GM12873 (cell line): ENCODE results near the gene GLTP.

Source experiments
- TF ChIP-seq, protein P1 (sequence below): IDR thresholded peaks from 2 replicates; pipeline ENCODE4 v1.5.1; 2012; ENCODE audit warnings: low read depth, mild to moderate bottlenecking, moderate library complexity, low read length, control low read depth; ENCODE audit not compliant: insufficient read depth; ENCODE audit errors: missing control alignments

GLTP gene

DNA sequence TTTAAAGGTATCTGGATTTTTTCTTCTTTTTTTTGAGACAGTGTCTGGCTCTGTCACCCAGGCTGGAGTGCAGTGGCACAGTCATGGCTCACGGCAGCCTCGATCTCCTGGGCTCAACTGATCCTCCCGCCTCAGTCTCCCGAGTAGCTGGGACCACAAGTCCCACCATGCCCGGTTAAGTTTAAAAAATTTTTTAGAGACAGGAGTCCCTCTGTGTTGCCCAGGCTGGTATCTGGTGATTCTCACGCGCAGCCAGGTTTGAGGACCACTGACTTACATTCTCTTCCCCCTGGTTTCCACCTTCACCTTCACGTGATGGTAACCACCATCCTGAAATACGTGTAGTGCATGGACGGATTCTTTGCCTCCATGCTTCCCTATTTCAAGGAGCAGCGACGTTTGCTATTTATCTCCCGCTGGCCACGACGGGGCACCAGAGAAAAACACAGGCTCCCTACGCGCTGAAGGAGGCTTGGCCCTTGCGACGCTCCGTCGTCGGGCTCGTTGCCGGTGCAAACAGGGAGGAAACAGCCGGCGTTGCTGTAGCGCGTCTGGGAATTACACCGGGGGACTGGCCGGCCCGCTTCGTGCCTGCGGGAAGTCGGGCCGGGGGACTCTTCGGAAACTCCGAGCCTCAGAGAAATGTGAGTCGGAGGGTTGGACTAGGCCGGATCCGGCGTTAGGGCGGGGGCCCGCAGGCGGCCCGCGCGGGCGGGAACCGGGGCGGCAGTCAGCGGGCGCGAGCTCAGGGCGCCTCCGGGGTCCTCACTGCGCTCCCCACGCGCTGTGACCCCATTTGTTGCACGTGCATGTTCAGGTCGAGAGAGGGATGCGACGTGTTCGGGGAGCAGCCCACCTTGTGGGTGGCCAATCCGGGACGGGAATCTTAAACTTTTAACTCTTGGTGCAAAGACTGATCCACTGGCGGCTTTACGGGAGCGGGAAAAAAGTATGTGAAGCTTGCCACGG lies 19.7 kb upstream of the GLTP start, which contains the start of gene TCHP:
Gene TCHP (plus strand): TSS at position 492 of the 969 bp plus-strand sequence. CDS start 2,753 bp downstream, outside the sequence.
- TF ChIP-seq, protein P1, sequence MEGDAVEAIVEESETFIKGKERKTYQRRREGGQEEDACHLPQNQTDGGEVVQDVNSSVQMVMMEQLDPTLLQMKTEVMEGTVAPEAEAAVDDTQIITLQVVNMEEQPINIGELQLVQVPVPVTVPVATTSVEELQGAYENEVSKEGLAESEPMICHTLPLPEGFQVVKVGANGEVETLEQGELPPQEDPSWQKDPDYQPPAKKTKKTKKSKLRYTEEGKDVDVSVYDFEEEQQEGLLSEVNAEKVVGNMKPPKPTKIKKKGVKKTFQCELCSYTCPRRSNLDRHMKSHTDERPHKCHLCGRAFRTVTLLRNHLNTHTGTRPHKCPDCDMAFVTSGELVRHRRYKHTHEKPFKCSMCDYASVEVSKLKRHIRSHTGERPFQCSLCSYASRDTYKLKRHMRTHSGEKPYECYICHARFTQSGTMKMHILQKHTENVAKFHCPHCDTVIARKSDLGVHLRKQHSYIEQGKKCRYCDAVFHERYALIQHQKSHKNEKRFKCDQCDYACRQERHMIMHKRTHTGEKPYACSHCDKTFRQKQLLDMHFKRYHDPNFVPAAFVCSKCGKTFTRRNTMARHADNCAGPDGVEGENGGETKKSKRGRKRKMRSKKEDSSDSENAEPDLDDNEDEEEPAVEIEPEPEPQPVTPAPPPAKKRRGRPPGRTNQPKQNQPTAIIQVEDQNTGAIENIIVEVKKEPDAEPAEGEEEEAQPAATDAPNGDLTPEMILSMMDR = peak; percentile 42

DNA sequence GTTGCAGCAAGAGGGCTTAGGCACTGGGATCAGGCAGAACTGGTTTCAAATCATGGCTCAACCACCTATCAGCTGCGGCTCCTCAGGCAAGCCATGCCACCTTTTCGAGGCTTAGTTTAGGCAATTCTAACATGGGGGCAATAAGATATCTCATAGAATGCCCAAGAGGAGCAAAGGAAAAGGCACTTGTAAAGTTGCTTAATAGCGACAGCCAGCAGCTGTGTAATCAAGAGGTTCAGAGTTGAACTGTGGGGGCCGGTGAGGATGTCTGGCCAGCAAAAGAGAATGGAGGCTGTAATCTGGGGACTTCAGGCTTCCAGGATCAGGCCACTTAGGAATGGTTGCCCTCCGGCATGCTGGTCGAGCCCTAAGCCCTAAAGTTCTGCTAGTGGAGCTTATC lies 16.7 kb upstream of the GLTP start:
- TF ChIP-seq, protein P1 = no peak

DNA sequence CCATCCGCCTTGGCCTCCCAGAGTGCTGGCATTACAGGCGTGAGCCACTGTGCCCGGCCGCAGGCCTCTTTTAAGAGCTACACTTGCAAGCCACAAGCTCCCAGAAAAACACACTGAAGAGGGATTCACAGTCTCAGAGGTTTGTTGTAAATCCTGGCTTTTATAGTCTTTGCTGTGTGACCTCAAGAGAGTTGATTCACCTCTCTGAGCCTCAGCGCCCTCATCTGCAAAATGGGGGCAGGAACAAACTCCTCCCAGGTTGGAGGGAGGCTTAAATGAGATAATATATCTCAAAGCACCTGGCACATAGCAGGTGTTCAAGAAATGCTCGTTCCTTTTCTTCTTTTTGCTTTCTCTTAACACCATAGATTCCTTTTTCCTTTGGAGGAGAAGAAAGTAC lies 15.8 kb upstream of the GLTP start:
- TF ChIP-seq, protein P1 = no peak

DNA sequence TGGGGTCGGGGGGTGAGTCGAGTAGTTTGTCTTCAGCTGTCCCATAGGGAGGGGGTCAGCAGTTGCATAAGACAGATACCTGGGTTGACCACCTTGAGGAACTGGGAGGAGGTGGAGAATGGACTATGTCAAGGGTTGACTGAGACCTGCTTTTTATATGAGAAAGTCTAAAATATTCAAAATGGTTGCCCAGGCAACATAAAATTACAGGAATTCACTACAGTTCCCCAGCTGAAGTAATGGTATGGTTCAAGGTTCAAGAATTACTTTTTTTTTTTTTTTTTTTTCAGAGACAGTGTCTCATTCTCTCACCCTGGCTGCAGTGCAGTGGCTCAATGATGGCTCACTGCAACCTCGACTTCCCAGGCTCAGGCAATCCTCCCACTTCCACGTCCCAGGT lies 14.6 kb upstream of the GLTP start:
- TF ChIP-seq, protein P1 = no peak

DNA sequence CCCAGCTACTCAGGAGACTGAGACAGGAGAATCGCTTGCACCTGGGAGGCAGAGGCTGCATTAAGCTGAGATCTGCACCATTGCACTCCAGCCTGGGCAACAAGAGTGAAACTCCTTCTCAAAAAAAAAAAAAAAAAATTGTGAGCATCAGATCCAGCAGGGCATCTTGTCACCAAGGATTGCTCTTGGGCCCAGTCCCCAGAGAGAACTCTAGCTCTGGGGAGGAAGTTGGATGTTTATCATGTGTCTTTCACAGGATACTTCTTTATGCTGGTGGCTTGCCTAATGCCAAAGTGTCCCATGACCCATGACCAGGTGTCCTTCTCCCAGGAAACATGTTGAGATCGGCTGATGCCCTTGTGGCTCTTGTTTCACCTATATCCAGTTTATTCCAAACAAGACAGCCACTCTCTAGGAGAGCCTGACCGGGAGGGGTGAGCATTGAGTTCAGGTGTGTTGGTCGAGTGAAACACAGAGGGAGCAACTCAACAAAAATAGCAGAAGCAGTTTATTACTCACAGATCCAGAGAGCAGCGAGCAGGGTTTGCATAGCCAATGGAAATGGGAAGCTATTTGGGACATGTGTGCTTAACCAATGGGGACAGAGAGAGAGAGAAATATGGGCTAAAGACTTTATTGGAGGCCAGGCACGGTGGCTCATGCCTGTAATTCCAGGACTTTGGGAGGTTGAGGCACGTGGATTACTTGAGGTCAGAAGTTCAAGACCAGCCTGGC lies 13.1 kb upstream of the GLTP start:
- TF ChIP-seq, protein P1 = no peak

DNA sequence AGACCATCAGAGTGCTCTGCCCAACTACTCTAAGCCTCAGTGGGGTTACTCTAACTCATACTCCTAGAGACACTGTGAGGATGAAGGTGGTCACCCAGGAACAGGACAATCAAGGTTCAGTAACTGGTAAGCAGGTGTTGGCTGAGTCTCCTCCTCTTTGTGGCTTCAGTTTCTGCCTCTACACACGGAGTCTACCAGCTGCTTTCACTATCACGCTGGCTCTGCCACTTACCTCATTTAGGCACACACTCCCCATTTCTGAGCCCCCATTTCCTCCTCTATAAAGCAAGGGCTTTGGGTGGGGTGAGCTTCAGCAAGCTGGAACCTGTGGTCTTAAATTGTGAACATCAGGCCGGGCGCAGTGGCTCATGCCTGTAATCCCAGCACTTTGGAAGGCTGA lies 12.4 kb upstream of the GLTP start:
- TF ChIP-seq, protein P1 = no peak

DNA sequence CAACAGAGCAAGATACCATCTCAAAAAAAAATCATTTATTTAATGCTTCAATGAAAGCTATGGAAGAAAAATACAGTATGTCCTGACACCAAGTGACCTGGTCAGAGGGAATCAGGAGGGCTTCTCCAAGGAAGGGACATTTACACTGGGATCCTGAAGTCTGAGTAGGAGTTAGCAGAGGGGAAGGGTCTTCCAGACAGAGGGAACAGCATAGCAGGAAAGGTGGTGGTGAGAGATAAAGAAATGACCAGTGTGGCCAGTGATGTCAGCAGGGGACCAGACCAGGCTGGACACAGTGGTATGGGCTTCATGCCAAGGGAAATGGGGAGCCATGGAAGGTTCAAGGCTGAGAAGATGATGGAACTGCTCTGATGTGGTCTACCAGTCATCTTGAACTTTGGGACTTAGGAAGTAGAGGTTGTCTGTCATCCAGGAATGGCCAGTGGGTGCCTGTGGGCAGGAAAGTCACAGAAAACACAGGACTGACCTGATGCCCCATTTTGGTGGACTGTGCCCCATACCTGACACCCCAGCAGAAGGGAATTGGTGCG lies 11.9 kb upstream of the GLTP start:
- TF ChIP-seq, protein P1 = no peak
